ENCODE data around the gene P4HA2.

- TF ChIP-seq CTCF (IDR thresholded peaks at IDR 0.05), result peak; percentile 61 to 78 (median 66)
- TF ChIP-seq POLR2AphosphoS5 (IDR thresholded peaks at IDR 0.05), result no peak
- no peak for TF ChIP-seq POLR2A (IDR thresholded peaks at IDR 0.05)
- TF ChIP-seq EP300 (IDR thresholded peaks at IDR 0.05), result no peak
Measured at GRCh38 chr5:132238169-132238744, 10.6 kb upstream of the P4HA2 start.

All from upper lobe of left lung (tissue), 4 donors.